Aortic smooth muscle cell (primary cell): ENCODE results near the gene ANKRD40. TPM values are rescaled to one million over a fixed set of nuclear protein-coding genes. Genes with fewer than 3 reads are reported as not detected.

Source experiments
- total RNA-seq: library from RNA; depleted of rRNA; stranded (reverse); fragments of >200 nt; gene quantifications from 2 replicates; pipeline ENCODE4 v1.2.3, GENCODE V29; 2014

Gene ANKRD40, protein sequence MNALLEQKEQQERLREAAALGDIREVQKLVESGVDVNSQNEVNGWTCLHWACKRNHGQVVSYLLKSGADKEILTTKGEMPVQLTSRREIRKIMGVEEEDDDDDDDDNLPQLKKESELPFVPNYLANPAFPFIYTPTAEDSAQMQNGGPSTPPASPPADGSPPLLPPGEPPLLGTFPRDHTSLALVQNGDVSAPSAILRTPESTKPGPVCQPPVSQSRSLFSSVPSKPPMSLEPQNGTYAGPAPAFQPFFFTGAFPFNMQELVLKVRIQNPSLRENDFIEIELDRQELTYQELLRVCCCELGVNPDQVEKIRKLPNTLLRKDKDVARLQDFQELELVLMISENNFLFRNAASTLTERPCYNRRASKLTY
- total RNA-seq: 28.7 and 32.6 TPM in 2 replicates

GRCh38 chr17:50707289-50708049 lies at the start of gene ANKRD40:
Gene ANKRD40, minus strand, starts transcription at chr17:50707914. Its CDS starts 260 bp downstream, at chr17:50707654.

GRCh38 chr17:50719144-50719923 lies 11.6 kb upstream of the ANKRD40 start, which contains the start of gene LUC7L3:
Gene LUC7L3, plus strand, starts transcription at chr17:50719603. Its CDS starts 130 bp downstream, at chr17:50719733.

Other genes starting within 250 kb of the ANKRD40 start
- gene CHAD, start 239.0 kb downstream of the ANKRD40 start, total RNA-seq: not detected in 2 replicates
- 15.7 and 18.5 TPM in 2 replicates for gene RSAD1, start 229.1 kb downstream of the ANKRD40 start, total RNA-seq
- gene MYCBPAP, start 199.5 kb downstream of the ANKRD40 start, total RNA-seq: 1.7 and 2.4 TPM in 2 replicates
- gene EPN3, start 175.2 kb downstream of the ANKRD40 start, total RNA-seq: 0.13 TPM in 1 of 2 replicates, not detected in the other
- 67.6 and 68.8 TPM in 2 replicates for gene SPATA20, start 160.7 kb downstream of the ANKRD40 start, total RNA-seq
- gene CACNA1G, start 147.2 kb downstream of the ANKRD40 start, total RNA-seq: 0.37 and 0.40 TPM in 2 replicates
- 5.4 and 7.4 TPM in 2 replicates for gene ABCC3, start 73.0 kb downstream of the ANKRD40 start, total RNA-seq
- 26.4 and 28.7 TPM in 2 replicates for gene LUC7L3, start 11.7 kb upstream of the ANKRD40 start, total RNA-seq
- gene ANKRD40CL, start 59.6 kb upstream of the ANKRD40 start, total RNA-seq: not detected in 2 replicates
- under 0.01 and 0.12 TPM in 2 replicates for gene WFIKKN2, start 127.7 kb upstream of the ANKRD40 start, total RNA-seq
- 15.3 and 21.9 TPM in 2 replicates for gene TOB1, start 158.4 kb upstream of the ANKRD40 start, total RNA-seq